B cell (primary cell): ENCODE data around the gene DOHH. TPM values are rescaled to one million over a fixed set of nuclear protein-coding genes. Genes with fewer than 3 reads are reported as not detected.

Source experiments
- ATAC-seq: fragments of 200-7000 bp; cut with Tn5 transposase; one replicate; pipeline ENCODE4 v1.10.0; 2021; ENCODE audit warnings: low read depth, mild to moderate bottlenecking, moderate number of reproducible peaks, moderate library complexity
- CTCF ChIA-PET: fragments of 350-600 bp; sonication (Branson Sonifier 250); formaldehyde crosslinking; loops from one replicate; lab custom pipeline; 2021; ENCODE audit warnings: antibody characterized with exemption, inconsistent platforms; lab: Charles Lee
- POLR2A ChIA-PET: fragments of 350-600 bp; sonication (Branson Sonifier 250); formaldehyde crosslinking; loops from one replicate; lab custom pipeline; 2021; ENCODE audit warnings: antibody characterized with exemption; lab: Charles Lee
- DNase-seq: peaks from one replicate; pipeline ENCODE4 v3.0.0; 2013
- H2AFZ ChIP-seq: 2 replicates; pipeline ENCODE4 v1.6.1; 2012; ENCODE audit warnings: mild to moderate bottlenecking, low read depth, low read length; ENCODE audit not compliant: insufficient read depth, poor library complexity, severe bottlenecking
- H3K27ac ChIP-seq, 2 donors: 1 replicate in 1 of 2; 2 replicates in 1 of 2; pipeline ENCODE4 v1.5.1; 2012 to 2013; ENCODE audit warnings: low read length in 2 of 2, mild to moderate bottlenecking in 2 of 2, moderate library complexity in 1 of 2
- H3K27me3 ChIP-seq, 4 experiments: fragments of 200-600 bp in 1 of 4; sonication (generic) in 1 of 4; replicated peaks in 1 of 4; 1 replicate in 2 of 4; 2 replicates in 2 of 4; pipeline versions ENCODE4 v1.6.1 to v1.7.0; 2013 to 2016; ENCODE audit warnings: low read length in 3 of 4, mild to moderate bottlenecking in 2 of 4, mixed read lengths in 1 of 4, moderate library complexity in 1 of 4; ENCODE audit not compliant: insufficient read depth in 4 of 4, control insufficient read depth in 3 of 4; ENCODE audit errors: control extremely low read depth in 1 of 4
- H3K36me3 ChIP-seq, 2 experiments: replicated peaks in 1 of 2; 1 replicate in 1 of 2; 2 replicates in 1 of 2; pipeline versions ENCODE4 v1.6.1 to v1.7.1; 2013; ENCODE audit warnings: low read length in 1 of 2; ENCODE audit not compliant: insufficient read depth in 2 of 2, control insufficient read depth in 1 of 2; ENCODE audit errors: control extremely low read depth in 1 of 2, extremely low read depth in 1 of 2
- H3K4me1 ChIP-seq, 2 donors: fragments of 200-600 bp in 1 of 2; sonication (generic) in 1 of 2; 1 replicate in 1 of 2; 2 replicates in 1 of 2; pipeline versions ENCODE4 v1.5.1 to v1.6.1; 2013 to 2017; ENCODE audit warnings: low read length in 2 of 2; ENCODE audit not compliant: control insufficient read depth in 2 of 2, insufficient read depth in 2 of 2
- H3K4me2 ChIP-seq: replicated peaks from 2 replicates; pipeline ENCODE3; 2012; ENCODE audit warnings: mild to moderate bottlenecking, low read depth, low read length; ENCODE audit not compliant: poor library complexity, severe bottlenecking
- H3K4me3 ChIP-seq, 5 experiments: fragments of 200-600 bp in 1 of 5; sonication (generic) in 1 of 5; 1 replicate in 3 of 5; 2 replicates in 2 of 5; pipeline versions ENCODE4 v1.5.1 to v1.7.0; 2011 to 2016; ENCODE audit warnings: low read length in 4 of 5, mild to moderate bottlenecking in 4 of 5, low read depth in 2 of 5, control low read depth in 1 of 5, moderate library complexity in 1 of 5; ENCODE audit not compliant: insufficient read depth in 1 of 5; ENCODE audit errors: control extremely low read depth in 1 of 5, extremely low read depth in 1 of 5
- H3K79me2 ChIP-seq: fragments of 200-600 bp; sonication (generic); one replicate; pipeline ENCODE4 v1.6.0; 2016; ENCODE audit warnings: low read length; ENCODE audit not compliant: control insufficient read depth, insufficient read depth
- H3K9ac ChIP-seq: fragments of 200-600 bp; sonication (generic); 2 replicates; pipeline ENCODE4 v1.6.1; 2017; ENCODE audit warnings: mild to moderate bottlenecking, low read length, moderate library complexity
- H3K9me3 ChIP-seq, 3 donors: one replicate each; pipeline versions ENCODE4 v1.6.1 to v1.7.1; 2013; ENCODE audit warnings: low read length in 2 of 3; ENCODE audit not compliant: control insufficient read depth in 2 of 3, insufficient read depth in 1 of 3; ENCODE audit errors: control extremely low read depth in 1 of 3
- H4K20me1 ChIP-seq: 2 replicates; pipeline ENCODE4 v1.6.0; 2012; ENCODE audit warnings: mild to moderate bottlenecking, low read length; ENCODE audit not compliant: insufficient read depth, control insufficient read depth, poor library complexity, severe bottlenecking
- H3K27ac Mint-ChIP-seq: one replicate; pipeline ENCODE4 v1.8.0; 2021; ENCODE audit warnings: mixed read lengths
- H3K27me3 Mint-ChIP-seq: one replicate; pipeline ENCODE4 v1.8.0; 2021; ENCODE audit warnings: mixed read lengths
- H3K4me1 Mint-ChIP-seq: one replicate; pipeline ENCODE4 v1.8.0; 2021; ENCODE audit warnings: mixed read lengths
- H3K4me3 Mint-ChIP-seq: one replicate; pipeline ENCODE4 v1.8.0; 2021; ENCODE audit warnings: mixed read lengths
- H3K9me3 Mint-ChIP-seq: one replicate; pipeline ENCODE4 v1.8.0; 2022; ENCODE audit warnings: mixed read lengths; ENCODE audit not compliant: insufficient read depth
- CTCF ChIP-seq: fragments of 200-600 bp; IDR thresholded peaks from one replicate; pipeline ENCODE4 v1.8.0; 2022; ENCODE audit warnings: antibody characterized with exemption, mild to moderate bottlenecking
- EZH2 ChIP-seq: IDR thresholded peaks from 2 replicates; pipeline ENCODE4 v1.6.1; 2012; ENCODE audit warnings: borderline replicate concordance, low read depth, mild to moderate bottlenecking, moderate library complexity, low read length; ENCODE audit not compliant: insufficient read depth, poor library complexity, severe bottlenecking
- WGBS: methylation state at CpG from one replicate; pipeline ENCODE4 v1.1.5; 2013; ENCODE audit warnings: missing lambda C conversion rate; ENCODE audit not compliant: insufficient coverage; 5-methylcytosine and 5-hydroxymethylcytosine counted together
- intact Hi-C: fragments of 100-400 bp; cut with micrococcal nuclease; formaldehyde crosslinking; loops from one replicate; pipeline ENCODE4 v1.10.0; 2022
- polyA plus RNA-seq: library from polyadenylated mRNA; depleted of rRNA; stranded (reverse); fragments of >200 nt; gene quantifications from 2 replicates; pipeline ENCODE4 v1.2.3, GENCODE V29; 2012
- total RNA-seq, 2 donors: library from RNA; stranded (reverse); fragments of 120-200 nt in 1 of 2; gene quantifications; 1 replicate in 1 of 2; 2 replicates in 1 of 2; pipeline versions ENCODE4 v1.2.3 to v1.2.4, GENCODE V29; 2013 to 2022

Gene DOHH
- total and polyA plus RNA-seq, 2 donors (not counting 1 experiment from before 2014, with no cell fraction given), result 6.6 to 8.6 TPM

DNA sequence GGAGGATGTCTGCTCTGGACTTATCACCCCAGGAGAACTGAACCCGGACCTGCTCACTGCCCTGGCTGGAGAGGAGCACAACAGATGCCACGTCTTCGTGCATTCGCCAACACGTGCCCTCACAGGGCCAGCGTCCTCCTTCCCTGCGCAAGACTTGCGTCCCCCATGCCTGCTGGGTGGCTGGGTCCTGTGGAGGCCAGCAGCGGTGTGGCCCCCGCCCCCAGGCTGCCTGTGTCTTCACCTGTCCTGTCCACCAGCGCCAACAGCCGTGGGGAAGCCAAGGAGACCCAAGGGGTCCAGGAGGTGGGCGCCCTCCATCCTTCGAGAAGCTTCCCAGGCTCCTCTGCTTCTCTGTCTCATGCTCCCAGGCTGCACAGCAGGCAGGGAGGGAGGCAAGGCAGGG is 35.1 kb upstream of the DOHH start:
- H4K20me1 ChIP-seq, result peaks cover 15% of the 10 kb centered on the region
- no peak overlapping the region for H3K27ac ChIP-seq
- H3K4me3 Mint-ChIP-seq, result no peak overlapping the region
- 99% methylated on average over 12 of the region's 14 CpGs for WGBS
- no peaks in the 10 kb centered on the region for H3K4me1 Mint-ChIP-seq
- CTCF ChIA-PET, result no interaction called here
- H3K27ac Mint-ChIP-seq, result no peak overlapping the region
- no peak overlapping the region for H3K9ac ChIP-seq
- no peaks in the 10 kb centered on the region for H3K27me3 ChIP-seq
- POLR2A ChIA-PET, result interaction anchor here (0.6 to 0.7 kb wide), 2 partner anchors 25 to 677 kb away, joined by 3 to 7 read pairs; no protein-coding TSS in a partner anchor
- H3K4me1 ChIP-seq, result no peaks in the 10 kb centered on the region
- intact Hi-C loops, result no loop called here
- no peak overlapping the region for H3K4me2 ChIP-seq
- H3K9me3 ChIP-seq, result peaks cover 0 to 8% (median 0%) of the 10 kb centered on the region in 3 donors
- no peaks in the 10 kb centered on the region for H3K79me2 ChIP-seq
- peaks cover 0 to 42% of the 10 kb centered on the region in 2 experiments for H3K36me3 ChIP-seq
- ATAC-seq, result no peak
- H3K9me3 Mint-ChIP-seq, result no peaks in the 10 kb centered on the region
- TF ChIP-seq EZH2 (no peak), CTCF (no peak)
- no peak for DNase-seq
- H3K27me3 Mint-ChIP-seq, result no peaks in the 10 kb centered on the region
- no peak overlapping the region for H2AFZ ChIP-seq
- H3K4me3 ChIP-seq, result no peak overlapping the region

DNA sequence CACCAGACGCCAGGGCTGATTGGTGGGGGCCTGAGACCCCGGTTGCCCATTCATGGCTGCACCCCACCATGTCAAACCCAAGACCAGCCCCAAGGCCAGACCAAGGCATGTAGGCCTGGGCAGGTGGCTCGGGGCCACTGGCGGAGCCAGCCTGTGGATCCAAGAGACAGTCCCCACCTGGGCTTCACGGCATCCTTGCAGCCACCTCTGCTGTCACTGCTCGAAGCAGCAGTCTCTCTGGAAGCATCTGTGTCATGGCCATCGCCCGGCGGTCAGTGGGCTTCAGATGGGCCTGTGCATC is 34.7 kb upstream of the DOHH start:
- Mint-ChIP-seq H3K4me3 (no peak overlapping the region), H3K27me3 (no peaks in the 10 kb centered on the region), H3K27ac (no peak overlapping the region), H3K4me1 (no peaks in the 10 kb centered on the region), H3K9me3 (no peaks in the 10 kb centered on the region)
- Histone ChIP-seq H3K36me3 (peaks cover 0 to 44% of the 10 kb centered on the region in 2 experiments), H3K9ac (no peak overlapping the region), H3K27ac (no peak overlapping the region), H3K9me3 (peaks cover 0 to 8% (median 0%) of the 10 kb centered on the region in 3 donors), H3K79me2 (no peaks in the 10 kb centered on the region), H3K4me3 (no peak overlapping the region), H3K27me3 (no peaks in the 10 kb centered on the region), H2AFZ (no peak overlapping the region), H4K20me1 (peaks cover 15% of the 10 kb centered on the region), H3K4me2 (no peak overlapping the region), H3K4me1 (no peaks in the 10 kb centered on the region)
- TF ChIP-seq EZH2, result no peak
- TF ChIP-seq CTCF, result no peak
- CTCF ChIA-PET, result no interaction called here
- DNase-seq (no peak), ATAC-seq (no peak)
- intact Hi-C loops, result no loop called here
- 98% methylated on average over 9 of the region's 9 CpGs for WGBS
- POLR2A ChIA-PET, result interaction anchor here (0.6 to 1.2 kb wide), 3 partner anchors 21 to 677 kb away, joined by 3 to 7 read pairs (median 6); no protein-coding TSS in a partner anchor
